Stimulated activated naive B cell treated with anti-CD40 and anti-IgM and Interleukin-4, amounts not matched to agents 10 μg/mL and 1 μg/mL and 100 μg/mL, for 72 hours (primary cell): ENCODE measurements around the gene ZSCAN22.

Experiments
- ATAC-seq, 2 donors: fragments of 150-1000 bp; cut with Tn5 transposase; replicated peaks; 2 replicates each; pipeline ENCODE4 v1.10.0; 2021; ENCODE audit warnings: moderate library complexity in 1 of 2
- DNase-seq: peaks from one replicate; pipeline ENCODE4 v3.0.0; 2021
- H3K27ac Mint-ChIP-seq: one replicate; pipeline ENCODE4 v1.8.0; 2022; ENCODE audit warnings: mild to moderate bottlenecking, mixed read lengths
- H3K27me3 Mint-ChIP-seq, 2 donors: one replicate each; pipeline ENCODE4 v1.8.0; 2022; ENCODE audit warnings: mixed read lengths in 2 of 2
- H3K36me3 Mint-ChIP-seq, 2 donors: one replicate each; pipeline ENCODE4 v1.8.0; 2022; ENCODE audit warnings: mixed read lengths in 2 of 2, mild to moderate bottlenecking in 1 of 2
- H3K4me1 Mint-ChIP-seq, 2 donors: one replicate each; pipeline ENCODE4 v1.8.0; 2022; ENCODE audit warnings: mixed read lengths in 2 of 2, mild to moderate bottlenecking in 1 of 2
- H3K4me3 Mint-ChIP-seq, 2 donors: one replicate each; pipeline ENCODE4 v1.8.0; 2022; ENCODE audit warnings: mild to moderate bottlenecking in 2 of 2, mixed read lengths in 2 of 2, moderate library complexity in 1 of 2
- H3K9me3 Mint-ChIP-seq, 2 donors: one replicate each; pipeline ENCODE4 v1.8.0; 2022; ENCODE audit warnings: mixed read lengths in 2 of 2, mild to moderate bottlenecking in 1 of 2

The ZSCAN22 gene

GRCh38 chr19:58326914-58327726 lies at the start of gene ZSCAN22:
ZSCAN22 (plus strand) TSS chr19:58326994; CDS start chr19:58334803, 7,809 bp downstream.
- peak; percentile 88 to 93 for ATAC-seq
- peak; percentile 88 for DNase-seq
- Mint-ChIP-seq H3K27ac (no peak within 1 kb of the TSS), H3K4me1 (peaks cover 6 to 9% of the 10 kb centered on the region in 2 donors), H3K4me3 (no peak within 1 kb of the TSS), H3K36me3 (peaks cover 8 to 11% of the 10 kb centered on the region in 2 donors), H3K27me3 (no peaks in the 10 kb centered on the region), H3K9me3 (no peaks in the 10 kb centered on the region)

- DNase-seq (no peak), ATAC-seq (no peak)
- peaks cover 5 to 6% of the 10 kb centered on the region in 2 donors for H3K9me3 Mint-ChIP-seq
- H3K4me1 Mint-ChIP-seq, result peaks cover 18 to 25% of the 10 kb centered on the region in 2 donors
- H3K4me3 Mint-ChIP-seq, result peak overlapping the region; percentile 50 to 55
- no peaks in the 10 kb centered on the region for H3K27me3 Mint-ChIP-seq
- peak overlapping the region; percentile 31 for H3K27ac Mint-ChIP-seq
- peaks cover 47 to 71% of the 10 kb centered on the region in 2 donors for H3K36me3 Mint-ChIP-seq
These were observed 49.6 kb upstream of the ZSCAN22 start for GRCh38 chr19:58277197-58277596.

- Mint-ChIP-seq H3K36me3 (peaks cover 42 to 68% of the 10 kb centered on the region in 2 donors), H3K27me3 (no peaks in the 10 kb centered on the region), H3K27ac (peak overlapping the region; percentile 99), H3K4me3 (peak overlapping the region; percentile 94 to 98), H3K9me3 (peaks cover 3 to 5% of the 10 kb centered on the region in 2 donors), H3K4me1 (peaks cover 20 to 25% of the 10 kb centered on the region in 2 donors)
- ATAC-seq (peak; percentile 2 to 12), DNase-seq (no peak)
These were observed 48.9 kb upstream of the ZSCAN22 start for GRCh38 chr19:58277748-58278540.

- Mint-ChIP-seq H3K27me3 (no peaks in the 10 kb centered on the region), H3K4me3 (peak within 1 kb of the TSS; percentile 94 to 98), H3K4me1 (peaks cover 20 to 25% of the 10 kb centered on the region in 2 donors), H3K9me3 (peaks cover 3 to 5% of the 10 kb centered on the region in 2 donors), H3K27ac (peak within 1 kb of the TSS; percentile 99), H3K36me3 (peaks cover 42 to 64% of the 10 kb centered on the region in 2 donors)
- peak; percentile 99 for DNase-seq
- ATAC-seq, result peak; percentile 94 to 96
These were observed 48.2 kb upstream of the ZSCAN22 start, which contains the start of gene ZNF8 for GRCh38 chr19:58278541-58279041. ZNF8 (plus strand) TSS chr19:58278955; CDS start chr19:58279082, 127 bp downstream.

- ATAC-seq, result peak; percentile 26 to 30
- Mint-ChIP-seq H3K4me1 (peaks cover 20 to 25% of the 10 kb centered on the region in 2 donors), H3K9me3 (peaks cover 3 to 5% of the 10 kb centered on the region in 2 donors), H3K4me3 (peak overlapping the region; percentile 94 to 98), H3K36me3 (peaks cover 38 to 57% of the 10 kb centered on the region in 2 donors), H3K27ac (peak overlapping the region; percentile 99), H3K27me3 (no peaks in the 10 kb centered on the region)
- peak; percentile 37 for DNase-seq
These were observed 47.5 kb upstream of the ZSCAN22 start for GRCh38 chr19:58279042-58279924.

GRCh38 chr19:58279925-58280316 lies 46.9 kb upstream of the ZSCAN22 start:
- ATAC-seq, result no peak
- Mint-ChIP-seq H3K4me1 (peaks cover 20 to 25% of the 10 kb centered on the region in 2 donors), H3K4me3 (peak overlapping the region; percentile 94 to 98), H3K27me3 (no peaks in the 10 kb centered on the region), H3K27ac (peak overlapping the region; percentile 4), H3K36me3 (peaks cover 32 to 53% of the 10 kb centered on the region in 2 donors), H3K9me3 (peaks cover 3 to 5% of the 10 kb centered on the region in 2 donors)
- no peak for DNase-seq

- no peak for DNase-seq
- Mint-ChIP-seq H3K27ac (no peak overlapping the region), H3K27me3 (no peaks in the 10 kb centered on the region), H3K9me3 (peaks cover 0 to 5% of the 10 kb centered on the region in 2 donors), H3K4me3 (no peak overlapping the region), H3K36me3 (peaks cover 43 to 66% of the 10 kb centered on the region in 2 donors), H3K4me1 (peaks cover 18 to 25% of the 10 kb centered on the region in 2 donors)
- ATAC-seq, result no peak
These were observed 42.6 kb upstream of the ZSCAN22 start for GRCh38 chr19:58284199-58284598.

- no peak for DNase-seq
- ATAC-seq, result no peak
- no peak overlapping the region for H3K27ac Mint-ChIP-seq
- H3K4me3 Mint-ChIP-seq, result no peak overlapping the region
- H3K36me3 Mint-ChIP-seq, result peaks cover 66 to 94% of the 10 kb centered on the region in 2 donors
- peaks cover 25 to 32% of the 10 kb centered on the region in 2 donors for H3K9me3 Mint-ChIP-seq
- peaks cover 0 to 8% of the 10 kb centered on the region in 2 donors for H3K4me1 Mint-ChIP-seq
- H3K27me3 Mint-ChIP-seq, result no peaks in the 10 kb centered on the region
These were observed 34.9 kb upstream of the ZSCAN22 start for GRCh38 chr19:58291943-58292342.

- DNase-seq, result no peak
- Mint-ChIP-seq H3K9me3 (peaks cover 25 to 32% of the 10 kb centered on the region in 2 donors), H3K4me1 (peaks cover 0 to 8% of the 10 kb centered on the region in 2 donors), H3K4me3 (no peak overlapping the region), H3K36me3 (peaks cover 62 to 88% of the 10 kb centered on the region in 2 donors), H3K27me3 (no peaks in the 10 kb centered on the region), H3K27ac (no peak overlapping the region)
- ATAC-seq, result no peak
These were observed 31.9 kb upstream of the ZSCAN22 start for GRCh38 chr19:58294743-58295374.

- DNase-seq, result no peak
- Mint-ChIP-seq H3K4me3 (no peak overlapping the region), H3K4me1 (peaks cover 0 to 7% of the 10 kb centered on the region in 2 donors), H3K27me3 (no peaks in the 10 kb centered on the region), H3K36me3 (peaks cover 69 to 92% of the 10 kb centered on the region in 2 donors), H3K27ac (no peak overlapping the region), H3K9me3 (peaks cover 25 to 30% of the 10 kb centered on the region in 2 donors)
- ATAC-seq, result no peak
These were observed 30.7 kb upstream of the ZSCAN22 start for GRCh38 chr19:58296104-58296503.

- H3K4me3 Mint-ChIP-seq, result no peak overlapping the region
- H3K4me1 Mint-ChIP-seq, result peaks cover 9 to 16% of the 10 kb centered on the region in 2 donors
- H3K27ac Mint-ChIP-seq, result no peak overlapping the region
- H3K9me3 Mint-ChIP-seq, result no peaks in the 10 kb centered on the region
- no peak for ATAC-seq
- DNase-seq, result no peak
- peaks cover 50 to 76% of the 10 kb centered on the region in 2 donors for H3K36me3 Mint-ChIP-seq
- H3K27me3 Mint-ChIP-seq, result no peaks in the 10 kb centered on the region
These were observed 26.2 kb upstream of the ZSCAN22 start for GRCh38 chr19:58300620-58301019.

- DNase-seq (no peak), ATAC-seq (no peak)
- Mint-ChIP-seq H3K9me3 (no peaks in the 10 kb centered on the region), H3K4me3 (peak overlapping the region; percentile 97), H3K27ac (peak overlapping the region; percentile 3), H3K36me3 (peaks cover 51 to 68% of the 10 kb centered on the region in 2 donors), H3K27me3 (no peaks in the 10 kb centered on the region), H3K4me1 (peaks cover 15 to 24% of the 10 kb centered on the region in 2 donors)
These were observed 22.5 kb upstream of the ZSCAN22 start for GRCh38 chr19:58304255-58304654.

- peak; percentile 9 to 10 for ATAC-seq
- H3K4me1 Mint-ChIP-seq, result peaks cover 15 to 24% of the 10 kb centered on the region in 2 donors
- H3K36me3 Mint-ChIP-seq, result peaks cover 54 to 70% of the 10 kb centered on the region in 2 donors
- H3K27ac Mint-ChIP-seq, result peak overlapping the region; percentile 99
- no peaks in the 10 kb centered on the region for H3K27me3 Mint-ChIP-seq
- no peak for DNase-seq
- H3K9me3 Mint-ChIP-seq, result no peaks in the 10 kb centered on the region
- H3K4me3 Mint-ChIP-seq, result peak overlapping the region; percentile 97
These were observed 22.1 kb upstream of the ZSCAN22 start for GRCh38 chr19:58304748-58305064.
